Keratinocyte (primary cell): ENCODE measurements around the gene FXYD6. TPM values are rescaled to one million over a fixed set of nuclear protein-coding genes. Genes with fewer than 3 reads are reported as not detected.

Experiments used
- DNase-seq: peaks from one replicate; pipeline ENCODE4 v3.0.0-alpha.2; 2011; ENCODE audit warnings: low read depth, missing footprints, low spot score
- FAIRE-seq: peaks from 2 replicates; lab custom pipeline; 2011; peaks lifted over from hg19 to GRCh38; lab: Jason Lieb, UNC
- H2AFZ ChIP-seq: 2 replicates; pipeline ENCODE4 v1.6.0; 2012; ENCODE audit warnings: low read length, control low read depth, inconsistent platforms; ENCODE audit not compliant: control insufficient read depth
- H3K27ac ChIP-seq: 2 replicates; pipeline ENCODE4 v1.5.1; 2011; ENCODE audit warnings: low read length; ENCODE audit not compliant: control insufficient read depth, insufficient read depth
- H3K27me3 ChIP-seq: 3 replicates; pipeline ENCODE4 v1.6.0; 2011; ENCODE audit warnings: low read length; ENCODE audit not compliant: control insufficient read depth, insufficient read depth; ENCODE audit errors: extremely low read depth
- H3K36me3 ChIP-seq, 2 experiments: 2 replicates in 1 of 2; 3 replicates in 1 of 2; pipeline ENCODE4 v1.5.1; 2011; ENCODE audit warnings: low read length in 2 of 2, mild to moderate bottlenecking in 1 of 2; ENCODE audit not compliant: control insufficient read depth in 2 of 2, insufficient read depth in 2 of 2; ENCODE audit errors: extremely low read depth in 1 of 2
- H3K4me1 ChIP-seq: 3 replicates; pipeline ENCODE4 v1.5.1; 2011; ENCODE audit warnings: low read length; ENCODE audit not compliant: control insufficient read depth, insufficient read depth; ENCODE audit errors: extremely low read depth
- H3K4me2 ChIP-seq: 3 replicates; pipeline ENCODE4 v1.6.0; 2011; ENCODE audit warnings: low read depth, low read length; ENCODE audit not compliant: control insufficient read depth, insufficient read depth; ENCODE audit errors: extremely low read depth
- H3K4me3 ChIP-seq, 3 experiments: fragments of 200-600 bp in 1 of 3; sonication (generic) in 1 of 3; 2 replicates in 2 of 3; 3 replicates in 1 of 3; pipeline ENCODE4 v1.5.1; 2011 to 2016; ENCODE audit warnings: low read length in 3 of 3, mild to moderate bottlenecking in 3 of 3, control low read depth in 2 of 3, inconsistent platforms in 1 of 3, low read depth in 1 of 3, mixed read lengths in 1 of 3, mixed run types in 1 of 3, moderate library complexity in 1 of 3; ENCODE audit not compliant: control insufficient read depth in 2 of 3, insufficient read depth in 2 of 3; ENCODE audit errors: extremely low read depth in 1 of 3
- H3K79me2 ChIP-seq: 2 replicates; pipeline ENCODE4 v1.6.0; 2012; ENCODE audit warnings: low read length; ENCODE audit not compliant: control insufficient read depth, insufficient read depth
- H3K9ac ChIP-seq: 3 replicates; pipeline ENCODE4 v1.6.0; 2011; ENCODE audit warnings: low read length; ENCODE audit not compliant: control insufficient read depth, insufficient read depth; ENCODE audit errors: extremely low read depth
- H3K9me1 ChIP-seq: 3 replicates; pipeline ENCODE4 v1.6.0; 2011; ENCODE audit warnings: low read length; ENCODE audit not compliant: control insufficient read depth, insufficient read depth; ENCODE audit errors: extremely low read depth
- H3K9me3 ChIP-seq: 2 replicates; pipeline ENCODE4 v1.5.1; 2012; ENCODE audit warnings: low read depth, low read length; ENCODE audit not compliant: control insufficient read depth
- H4K20me1 ChIP-seq: 3 replicates; pipeline ENCODE4 v1.6.0; 2011; ENCODE audit warnings: low read length; ENCODE audit not compliant: control insufficient read depth, insufficient read depth; ENCODE audit errors: extremely low read depth
- CTCF ChIP-seq, 3 experiments: IDR thresholded peaks in 1 of 3; conservative IDR thresholded peaks in 1 of 3; optimal IDR thresholded peaks in 1 of 3; 2 replicates in 2 of 3; 3 replicates in 1 of 3; pipeline versions ENCODE3 to v1.5.1; 2011; ENCODE audit warnings: low read length in 3 of 3, mild to moderate bottlenecking in 3 of 3, moderate library complexity in 2 of 3, control low read depth in 1 of 3, inconsistent platforms in 1 of 3; ENCODE audit not compliant: insufficient read depth in 2 of 3; ENCODE audit errors: extremely low read depth in 1 of 3
- EZH2 ChIP-seq: IDR thresholded peaks from one replicate; pipeline ENCODE4 v1.6.1; 2012; ENCODE audit warnings: inconsistent platforms, mild to moderate bottlenecking, low read length, moderate library complexity
- dilution Hi-C: fragments of 300-500 bp; cut with MboI; formaldehyde crosslinking; loops from one replicate; pipeline ENCODE4 v1.7.0; 2020; ENCODE audit warnings: low sequenced_read_pairs; ENCODE audit not compliant: extremely low pct_ligation_motif_present
- polyA plus RNA-seq, 5 experiments: library from polyadenylated mRNA; depleted of rRNA in 3 of 5; stranded (reverse) in 3 of 5; stranded (forward) in 1 of 5; unstranded in 1 of 5; fragments of >200 nt; gene quantifications; 1 replicate in 1 of 5; 2 replicates in 3 of 5; 3 replicates in 1 of 5; pipeline versions ENCODE4 v1.2.1 to v1.2.3, GENCODE V29; 2011 to 2012; ENCODE audit warnings: missing spikeins in 2 of 5, low read depth in 1 of 5, low replicate concordance in 1 of 5

The FXYD6 gene
- polyA plus RNA-seq, 1 donor (not counting 4 experiments of a cell fraction or from before 2014, with no cell fraction given), result not detected

GRCh38 chr11:117834838-117835443, 41.5 kb downstream of the FXYD6 start:
- dilution Hi-C loops, result no loop called here

GRCh38 chr11:117834068-117834810, 42.2 kb downstream of the FXYD6 start:
- H3K27ac ChIP-seq, result no peak overlapping the region
- DNase-seq (no peak), FAIRE-seq (no peak)
- H3K9me3 ChIP-seq, result no peaks in the 10 kb centered on the region
- H3K4me1 ChIP-seq, result peaks cover under 1% of the 10 kb centered on the region
- dilution Hi-C loops, result no loop called here
- no peak overlapping the region for H3K9ac ChIP-seq
- H3K36me3 ChIP-seq, result no peaks in the 10 kb centered on the region
- H2AFZ ChIP-seq, result no peak overlapping the region
- H3K79me2 ChIP-seq, result no peaks in the 10 kb centered on the region
- H4K20me1 ChIP-seq, result no peaks in the 10 kb centered on the region
- no peak overlapping the region for H3K4me2 ChIP-seq
- no peak overlapping the region for H3K4me3 ChIP-seq
- H3K9me1 ChIP-seq, result no peaks in the 10 kb centered on the region
- TF ChIP-seq EZH2 (no peak), CTCF (optimal IDR thresholded peaks at IDR 0.05 in 1 of 3, IDR thresholded peaks at IDR 0.05 in 1 of 3, conservative IDR thresholded peaks at IDR 0.05 in 1 of 3; ENCODE audit: extremely low read depth in 1 of 3, insufficient read depth in 2 of 3, low read length in 3 of 3) (no peak)
- peaks cover 31% of the 10 kb centered on the region for H3K27me3 ChIP-seq

More at GRCh38 chr11:117834838-117835443, 41.5 kb downstream of the FXYD6 start:
- Histone ChIP-seq H3K4me2 (no peak overlapping the region), H3K4me1 (no peaks in the 10 kb centered on the region), H3K36me3 (no peaks in the 10 kb centered on the region), H3K9ac (no peak overlapping the region), H3K79me2 (no peaks in the 10 kb centered on the region), H3K4me3 (no peak overlapping the region), H3K27me3 (peaks cover 38% of the 10 kb centered on the region), H3K27ac (no peak overlapping the region), H3K9me1 (no peaks in the 10 kb centered on the region), H4K20me1 (no peaks in the 10 kb centered on the region), H2AFZ (no peak overlapping the region), H3K9me3 (no peaks in the 10 kb centered on the region)
- no peak for TF ChIP-seq EZH2
- TF ChIP-seq CTCF (optimal IDR thresholded peaks at IDR 0.05 in 1 of 3, IDR thresholded peaks at IDR 0.05 in 1 of 3, conservative IDR thresholded peaks at IDR 0.05 in 1 of 3; ENCODE audit: extremely low read depth in 1 of 3, insufficient read depth in 2 of 3, low read length in 3 of 3), result no peak
- FAIRE-seq (no peak), DNase-seq (no peak)
